ENCODE data around the gene IFNGR1. TPM values are rescaled to one million over a fixed set of nuclear protein-coding genes. Genes with fewer than 3 reads are reported as not detected.

IFNGR1 gene
- total and polyA plus RNA-seq, 10 of the 15 experiments (the other 5 are each of a cell fraction or from before 2014, with no cell fraction given), result 89.0 to 296 (median 138) TPM

DNA sequence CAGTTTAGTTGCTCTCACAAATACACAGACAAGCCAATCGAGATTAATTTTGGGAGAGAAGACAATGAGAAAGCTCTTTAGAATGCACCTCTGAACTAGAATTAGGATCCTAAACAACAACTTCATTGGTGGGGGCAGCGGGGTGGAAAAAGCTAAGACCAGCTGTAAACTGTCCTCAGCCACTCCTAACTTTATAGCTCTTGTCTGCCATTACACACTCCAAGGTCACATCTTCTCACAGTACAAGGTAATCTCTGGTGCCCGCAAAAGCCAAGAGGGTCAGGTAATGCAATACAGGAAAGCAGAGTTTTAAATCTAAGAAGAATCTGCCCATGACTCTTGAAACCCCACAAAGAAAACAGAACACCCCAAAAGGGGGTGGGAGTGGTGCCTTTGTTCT lies 27.9 kb downstream of the IFNGR1 start:
- RAD21 ChIA-PET (ENCODE audit: unreplicated experiment), result interaction anchor here (1.1 kb wide), 2 partner anchors 20 to 97 kb away, joined by 3 to 4 read pairs; no protein-coding TSS in a partner anchor
- H3K4me3 ChIP-seq, result no peak overlapping the region
- no peak overlapping the region for H3K9ac ChIP-seq (ENCODE audit: control insufficient read depth, insufficient read depth, low read length)
- H3K27ac ChIP-seq (ENCODE audit: control insufficient read depth, insufficient read depth), result no peak overlapping the region
- POLR2A ChIA-PET, result interaction anchor here (1.2 to 1.8 kb wide), 3 partner anchors 9 to 18 kb away, joined by 3 to 4 read pairs (median 3); partner anchors contain the start of gene IL22RA2
- ATAC-seq (no peak), FAIRE-seq (no peak), DNase-seq (ENCODE audit: low read depth, low spot score) (no peak)
- no peaks in the 10 kb centered on the region for H3K36me3 ChIP-seq (ENCODE audit: control insufficient read depth in 2 of 2, insufficient read depth in 2 of 2, low read length in 1 of 2)
- WGBS (ENCODE audit: insufficient coverage, insufficient replicate concordance, low lambda C conversion rate, missing lambda C conversion rate), result 83% methylated on average over 3 of the region's 3 CpGs
- BruUV-seq (replicated peaks), result no TSS peak
- intact Hi-C loops (cut with micrococcal nuclease; ENCODE audit: unreplicated experiment) (no loop called here), in situ Hi-C loops (cut with MboI) (no loop called here)
- no peaks in the 10 kb centered on the region for H3K4me1 ChIP-seq (ENCODE audit: control insufficient read depth, insufficient read depth, low read length)
- no peak overlapping the region for H3K4me2 ChIP-seq (ENCODE audit: control insufficient read depth, insufficient read depth)
- no peak overlapping the region for H2AFZ ChIP-seq (ENCODE audit: control insufficient read depth, low read depth, low read length)
- no peaks in the 10 kb centered on the region for H3K79me2 ChIP-seq (ENCODE audit: control insufficient read depth, insufficient read depth, low read length)
- SMC1A ChIA-PET (ENCODE audit: uncharacterized antibody, unreplicated experiment), result interaction anchor here (1.0 to 2.5 kb wide), 12 partner anchors 8 to 123 kb away, joined by 3 to 8 read pairs (median 4); no protein-coding TSS in a partner anchor
- peaks cover 4% of the 10 kb centered on the region for H3K9me3 ChIP-seq (replicated peaks; ENCODE audit: control insufficient read depth, insufficient read depth, low read length)
- no peaks in the 10 kb centered on the region for H3K27me3 ChIP-seq (replicated peaks in 1 of 2; ENCODE audit: control insufficient read depth in 2 of 2, insufficient read depth in 2 of 2, low read length in 1 of 2)
- CTCF ChIA-PET, result interaction anchor here (0.6 to 2.0 kb wide), 5 partner anchors 9 to 71 kb away, joined by 3 to 7 read pairs (median 4); no protein-coding TSS in a partner anchor
- H4K20me1 ChIP-seq (ENCODE audit: control insufficient read depth, insufficient read depth), result no peaks in the 10 kb centered on the region
- TF ChIP-seq SUPT20H (IDR thresholded peaks at IDR 0.05; ENCODE audit: borderline replicate concordance, control insufficient read depth, low read depth, low read length) (no peak), RBBP5 (conservative IDR thresholded peaks at IDR 0.05) (no peak), NRF1 (conservative IDR thresholded peaks at IDR 0.05; ENCODE audit: low read depth, low read length) (no peak), RAD21 (IDR thresholded peaks at IDR 0.05; ENCODE audit: insufficient read depth, low read depth, low read length) (no peak), MYB (IDR thresholded peaks at IDR 0.05; ENCODE audit: borderline replicate concordance, low read depth, low read length) (no peak), CHD2 (IDR thresholded peaks at IDR 0.05; ENCODE audit: borderline replicate concordance, low read depth, low read length) (no peak), CBFB (IDR thresholded peaks at IDR 0.05; ENCODE audit: low read depth) (no peak), BRCA1 (IDR thresholded peaks at IDR 0.05; ENCODE audit: low read depth, low read length) (no peak), HDAC6 (IDR thresholded peaks at IDR 0.05; ENCODE audit: unreplicated experiment) (no peak), MEF2A (IDR thresholded peaks at IDR 0.05; ENCODE audit: insufficient read depth, low read depth, low read length) (no peak), MTA3 (IDR thresholded peaks at IDR 0.05; ENCODE audit: borderline replicate concordance, low read length) (no peak), YBX1 (IDR thresholded peaks at IDR 0.05) (no peak), GABPA (IDR thresholded peaks at IDR 0.05; ENCODE audit: low read depth) (no peak), STAT1 (conservative IDR thresholded peaks at IDR 0.05) (no peak), ATF7 (IDR thresholded peaks at IDR 0.05; ENCODE audit: low read depth) (no peak)
- TF ChIP-seq, protein P1, sequence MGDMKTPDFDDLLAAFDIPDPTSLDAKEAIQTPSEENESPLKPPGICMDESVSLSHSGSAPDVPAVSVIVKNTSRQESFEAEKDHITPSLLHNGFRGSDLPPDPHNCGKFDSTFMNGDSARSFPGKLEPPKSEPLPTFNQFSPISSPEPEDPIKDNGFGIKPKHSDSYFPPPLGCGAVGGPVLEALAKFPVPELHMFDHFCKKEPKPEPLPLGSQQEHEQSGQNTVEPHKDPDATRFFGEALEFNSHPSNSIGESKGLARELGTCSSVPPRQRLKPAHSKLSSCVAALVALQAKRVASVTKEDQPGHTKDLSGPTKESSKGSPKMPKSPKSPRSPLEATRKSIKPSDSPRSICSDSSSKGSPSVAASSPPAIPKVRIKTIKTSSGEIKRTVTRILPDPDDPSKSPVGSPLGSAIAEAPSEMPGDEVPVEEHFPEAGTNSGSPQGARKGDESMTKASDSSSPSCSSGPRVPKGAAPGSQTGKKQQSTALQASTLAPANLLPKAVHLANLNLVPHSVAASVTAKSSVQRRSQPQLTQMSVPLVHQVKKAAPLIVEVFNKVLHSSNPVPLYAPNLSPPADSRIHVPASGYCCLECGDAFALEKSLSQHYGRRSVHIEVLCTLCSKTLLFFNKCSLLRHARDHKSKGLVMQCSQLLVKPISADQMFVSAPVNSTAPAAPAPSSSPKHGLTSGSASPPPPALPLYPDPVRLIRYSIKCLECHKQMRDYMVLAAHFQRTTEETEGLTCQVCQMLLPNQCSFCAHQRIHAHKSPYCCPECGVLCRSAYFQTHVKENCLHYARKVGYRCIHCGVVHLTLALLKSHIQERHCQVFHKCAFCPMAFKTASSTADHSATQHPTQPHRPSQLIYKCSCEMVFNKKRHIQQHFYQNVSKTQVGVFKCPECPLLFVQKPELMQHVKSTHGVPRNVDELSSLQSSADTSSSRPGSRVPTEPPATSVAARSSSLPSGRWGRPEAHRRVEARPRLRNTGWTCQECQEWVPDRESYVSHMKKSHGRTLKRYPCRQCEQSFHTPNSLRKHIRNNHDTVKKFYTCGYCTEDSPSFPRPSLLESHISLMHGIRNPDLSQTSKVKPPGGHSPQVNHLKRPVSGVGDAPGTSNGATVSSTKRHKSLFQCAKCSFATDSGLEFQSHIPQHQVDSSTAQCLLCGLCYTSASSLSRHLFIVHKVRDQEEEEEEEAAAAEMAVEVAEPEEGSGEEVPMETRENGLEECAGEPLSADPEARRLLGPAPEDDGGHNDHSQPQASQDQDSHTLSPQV (IDR thresholded peaks at IDR 0.05), result no peak
- TF ChIP-seq, protein P2, sequence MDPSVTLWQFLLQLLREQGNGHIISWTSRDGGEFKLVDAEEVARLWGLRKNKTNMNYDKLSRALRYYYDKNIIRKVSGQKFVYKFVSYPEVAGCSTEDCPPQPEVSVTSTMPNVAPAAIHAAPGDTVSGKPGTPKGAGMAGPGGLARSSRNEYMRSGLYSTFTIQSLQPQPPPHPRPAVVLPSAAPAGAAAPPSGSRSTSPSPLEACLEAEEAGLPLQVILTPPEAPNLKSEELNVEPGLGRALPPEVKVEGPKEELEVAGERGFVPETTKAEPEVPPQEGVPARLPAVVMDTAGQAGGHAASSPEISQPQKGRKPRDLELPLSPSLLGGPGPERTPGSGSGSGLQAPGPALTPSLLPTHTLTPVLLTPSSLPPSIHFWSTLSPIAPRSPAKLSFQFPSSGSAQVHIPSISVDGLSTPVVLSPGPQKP (IDR thresholded peaks at IDR 0.05; ENCODE audit: low read depth, low read length), result no peak
- TF ChIP-seq, protein P3, sequence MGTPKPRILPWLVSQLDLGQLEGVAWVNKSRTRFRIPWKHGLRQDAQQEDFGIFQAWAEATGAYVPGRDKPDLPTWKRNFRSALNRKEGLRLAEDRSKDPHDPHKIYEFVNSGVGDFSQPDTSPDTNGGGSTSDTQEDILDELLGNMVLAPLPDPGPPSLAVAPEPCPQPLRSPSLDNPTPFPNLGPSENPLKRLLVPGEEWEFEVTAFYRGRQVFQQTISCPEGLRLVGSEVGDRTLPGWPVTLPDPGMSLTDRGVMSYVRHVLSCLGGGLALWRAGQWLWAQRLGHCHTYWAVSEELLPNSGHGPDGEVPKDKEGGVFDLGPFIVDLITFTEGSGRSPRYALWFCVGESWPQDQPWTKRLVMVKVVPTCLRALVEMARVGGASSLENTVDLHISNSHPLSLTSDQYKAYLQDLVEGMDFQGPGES (IDR thresholded peaks at IDR 0.05), result no peak

All from GM12878 (cell line).